Gastrocnemius medialis (tissue), 4 donors: ENCODE data around the gene GABBR2. TPM values are rescaled to one million over a fixed set of nuclear protein-coding genes. Genes with fewer than 3 reads are reported as not detected.

ENCODE experiments used
- ATAC-seq, 2 donors: fragments of 150-250 bp; one replicate each; pipeline ENCODE4 v1.9.1; 2016
- DNase-seq, 2 donors: peaks; one replicate each; pipeline ENCODE4 v3.0.0-alpha.2; 2019
- H3K27ac ChIP-seq, 4 donors: fragments of 200-600 bp; sonication (generic); 1 replicate in 1 of 4; 2 replicates in 3 of 4; pipeline ENCODE4 v1.5.1; 2016 to 2018; ENCODE audit warnings: mild to moderate bottlenecking in 2 of 4, moderate library complexity in 1 of 4
- H3K27me3 ChIP-seq, 3 donors: fragments of 200-600 bp; sonication (generic) in 2 of 3; 1 replicate in 1 of 3; 2 replicates in 2 of 3; pipeline versions ENCODE4 v1.5.1 to v1.6.0; 2016 to 2019; ENCODE audit warnings: mild to moderate bottlenecking in 1 of 3, moderate library complexity in 1 of 3
- H3K36me3 ChIP-seq, 2 donors: fragments of 200-600 bp; sonication (generic) in 1 of 2; one replicate each; pipeline ENCODE4 v1.5.1; 2017 to 2018
- H3K4me1 ChIP-seq, 2 donors: fragments of 200-600 bp; sonication (generic) in 1 of 2; one replicate each; pipeline ENCODE4 v1.5.1; 2016 to 2017; ENCODE audit warnings: mild to moderate bottlenecking in 2 of 2
- H3K4me3 ChIP-seq, 4 donors: fragments of 200-600 bp; sonication (generic) in 3 of 4; 1 replicate in 1 of 4; 2 replicates in 3 of 4; pipeline ENCODE4 v1.5.1; 2016 to 2019; ENCODE audit warnings: mild to moderate bottlenecking in 2 of 4
- H3K9me3 ChIP-seq, 3 donors: fragments of 200-600 bp; sonication (generic) in 2 of 3; 1 replicate in 1 of 3; 2 replicates in 2 of 3; pipeline ENCODE4 v1.5.1; 2016 to 2019
- POLR2A ChIP-seq, 2 donors: fragments of 450-650 bp; IDR thresholded peaks; one replicate each; pipeline ENCODE4 v1.6.1; 2017; ENCODE audit warnings: antibody characterized with exemption in 2 of 2, mild to moderate bottlenecking in 2 of 2, moderate library complexity in 2 of 2
- in situ Hi-C, 4 donors: fragments of 200-750 bp; cut with MboI; loops; one replicate each; pipeline versions ENCODE4 v1.15.0 to v1.8.0; 2017; ENCODE audit warnings: low sequenced_read_pairs in 4 of 4
- intact Hi-C: fragments of 100-400 bp; cut with DNase I; formaldehyde crosslinking; loops from one replicate; pipeline ENCODE4 v1.15.1; 2023; ENCODE audit warnings: low total_unique reads
- total RNA-seq, 4 donors: library from RNA; depleted of rRNA; stranded (reverse); fragments of >200 nt; gene quantifications; one replicate each; pipeline versions ENCODE4 v1.1.0 to v1.2.3, GENCODE V29; 2016
- TF ChIP-seq, protein P1 (sequence below), 5 experiments: fragments of 450-650 bp in 3 of 5; fragments of 200-600 bp in 2 of 5; sonication (generic) in 2 of 5; IDR thresholded peaks in 4 of 5; conservative IDR thresholded peaks in 1 of 5; 1 replicate in 4 of 5; 2 replicates in 1 of 5; pipeline ENCODE4 v1.5.1; 2016 to 2019; ENCODE audit warnings: antibody characterized with exemption in 5 of 5, mild to moderate bottlenecking in 3 of 5, moderate library complexity in 3 of 5

Gene GABBR2
- total RNA-seq, 4 donors from 2014 or later, result 0.46 to 0.80 TPM; not detected in 2

- TF ChIP-seq, protein P1, sequence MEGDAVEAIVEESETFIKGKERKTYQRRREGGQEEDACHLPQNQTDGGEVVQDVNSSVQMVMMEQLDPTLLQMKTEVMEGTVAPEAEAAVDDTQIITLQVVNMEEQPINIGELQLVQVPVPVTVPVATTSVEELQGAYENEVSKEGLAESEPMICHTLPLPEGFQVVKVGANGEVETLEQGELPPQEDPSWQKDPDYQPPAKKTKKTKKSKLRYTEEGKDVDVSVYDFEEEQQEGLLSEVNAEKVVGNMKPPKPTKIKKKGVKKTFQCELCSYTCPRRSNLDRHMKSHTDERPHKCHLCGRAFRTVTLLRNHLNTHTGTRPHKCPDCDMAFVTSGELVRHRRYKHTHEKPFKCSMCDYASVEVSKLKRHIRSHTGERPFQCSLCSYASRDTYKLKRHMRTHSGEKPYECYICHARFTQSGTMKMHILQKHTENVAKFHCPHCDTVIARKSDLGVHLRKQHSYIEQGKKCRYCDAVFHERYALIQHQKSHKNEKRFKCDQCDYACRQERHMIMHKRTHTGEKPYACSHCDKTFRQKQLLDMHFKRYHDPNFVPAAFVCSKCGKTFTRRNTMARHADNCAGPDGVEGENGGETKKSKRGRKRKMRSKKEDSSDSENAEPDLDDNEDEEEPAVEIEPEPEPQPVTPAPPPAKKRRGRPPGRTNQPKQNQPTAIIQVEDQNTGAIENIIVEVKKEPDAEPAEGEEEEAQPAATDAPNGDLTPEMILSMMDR (IDR thresholded peaks at IDR 0.05 in 4 of 5, conservative IDR thresholded peaks at IDR 0.05 in 1 of 5), result no peak
- TF ChIP-seq POLR2A (IDR thresholded peaks at IDR 0.05), result no peak
- DNase-seq (no peak), ATAC-seq (no peak)
- in situ Hi-C loops, result no loop called here
- Histone ChIP-seq H3K4me3 (no peak overlapping the region), H3K4me1 (no peaks in the 10 kb centered on the region), H3K27me3 (no peaks in the 10 kb centered on the region), H3K27ac (no peak overlapping the region), H3K36me3 (no peaks in the 10 kb centered on the region), H3K9me3 (no peaks in the 10 kb centered on the region)
- intact Hi-C loops, result no loop called here
These were observed 266.2 kb downstream of the GABBR2 start for GRCh38 chr9:98442541-98442940.

DNA sequence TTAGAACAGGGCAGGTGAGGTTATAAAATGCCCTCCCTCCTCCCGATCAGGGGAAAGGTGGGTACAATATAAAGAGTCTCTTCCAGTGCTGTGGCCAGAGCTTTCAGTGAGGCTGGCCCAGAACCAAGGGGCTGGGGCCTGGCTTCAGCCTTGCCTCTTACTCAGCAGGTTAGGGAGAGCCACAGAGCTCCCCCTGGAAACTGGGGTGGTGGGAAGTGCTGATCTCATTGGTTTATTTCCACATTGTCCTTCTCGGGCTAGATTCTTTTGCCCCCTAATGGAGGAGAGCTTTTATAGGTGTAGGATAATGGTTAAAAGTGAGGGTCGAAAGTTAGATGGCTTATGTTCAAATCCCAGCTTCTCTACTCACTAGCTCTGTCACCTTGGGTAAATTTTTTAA, 266.6 kb downstream of the GABBR2 start:
- intact Hi-C loops, result no loop called here
- no peak for TF ChIP-seq POLR2A (IDR thresholded peaks at IDR 0.05)
- TF ChIP-seq, protein P1 (IDR thresholded peaks at IDR 0.05 in 4 of 5, conservative IDR thresholded peaks at IDR 0.05 in 1 of 5), result no peak
- in situ Hi-C loops, result no loop called here
- no peak for ATAC-seq
- no peaks in the 10 kb centered on the region for H3K4me1 ChIP-seq
- no peaks in the 10 kb centered on the region for H3K9me3 ChIP-seq
- no peaks in the 10 kb centered on the region for H3K27me3 ChIP-seq
- DNase-seq, result no peak
- H3K36me3 ChIP-seq, result no peaks in the 10 kb centered on the region
- H3K4me3 ChIP-seq, result no peak overlapping the region
- H3K27ac ChIP-seq, result no peak overlapping the region

- H3K4me1 ChIP-seq, result no peaks in the 10 kb centered on the region
- in situ Hi-C loops, result no loop called here
- DNase-seq, result no peak
- intact Hi-C loops, result no loop called here
- H3K4me3 ChIP-seq, result no peak overlapping the region
- no peak overlapping the region for H3K27ac ChIP-seq
- H3K9me3 ChIP-seq, result no peaks in the 10 kb centered on the region
- H3K36me3 ChIP-seq, result no peaks in the 10 kb centered on the region
- TF ChIP-seq, protein P1 (IDR thresholded peaks at IDR 0.05 in 4 of 5, conservative IDR thresholded peaks at IDR 0.05 in 1 of 5), result no peak
- TF ChIP-seq POLR2A (IDR thresholded peaks at IDR 0.05), result no peak
- ATAC-seq, result no peak
- H3K27me3 ChIP-seq, result no peaks in the 10 kb centered on the region
These were observed 270.1 kb downstream of the GABBR2 start for GRCh38 chr9:98438666-98439065.

DNA sequence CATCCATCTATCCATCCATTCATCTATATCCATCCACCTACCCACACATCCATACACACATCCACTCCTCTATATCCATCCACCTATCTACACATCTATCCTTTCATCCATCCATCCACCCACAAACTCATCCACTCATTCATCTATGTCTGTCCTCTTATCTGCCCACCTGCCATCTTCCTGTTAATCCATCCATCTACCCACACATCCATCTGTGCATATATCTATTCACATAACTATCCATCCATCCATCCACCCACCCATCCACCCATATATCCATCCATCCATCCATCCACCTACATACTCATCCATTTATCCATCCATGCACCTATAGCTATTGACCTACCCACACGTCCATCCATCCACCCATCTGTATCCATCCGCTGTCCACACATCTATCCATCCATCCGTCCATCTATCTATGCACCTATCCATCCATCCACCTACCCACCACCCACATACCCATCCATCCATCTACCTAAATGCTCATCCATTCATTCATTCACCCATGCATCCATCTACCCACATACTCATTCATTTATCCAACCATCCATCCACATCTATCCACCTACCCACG, 271.2 kb downstream of the GABBR2 start:
- DNase-seq, result no peak
- in situ Hi-C loops, result no loop called here
- ATAC-seq, result no peak
- H3K36me3 ChIP-seq, result no peaks in the 10 kb centered on the region
- no peaks in the 10 kb centered on the region for H3K9me3 ChIP-seq
- intact Hi-C loops, result no loop called here
- no peaks in the 10 kb centered on the region for H3K4me1 ChIP-seq
- H3K27me3 ChIP-seq, result no peaks in the 10 kb centered on the region
- H3K27ac ChIP-seq, result no peak overlapping the region
- H3K4me3 ChIP-seq, result no peak overlapping the region
- TF ChIP-seq, protein P1 (IDR thresholded peaks at IDR 0.05 in 4 of 5, conservative IDR thresholded peaks at IDR 0.05 in 1 of 5), result no peak
- no peak for TF ChIP-seq POLR2A (IDR thresholded peaks at IDR 0.05)

- Histone ChIP-seq H3K4me3 (no peak overlapping the region), H3K36me3 (no peaks in the 10 kb centered on the region), H3K4me1 (no peaks in the 10 kb centered on the region), H3K27me3 (no peaks in the 10 kb centered on the region), H3K27ac (no peak overlapping the region), H3K9me3 (no peaks in the 10 kb centered on the region)
- no peak for ATAC-seq
- DNase-seq, result no peak
- in situ Hi-C loops (no loop called here), intact Hi-C loops (no loop called here)
- TF ChIP-seq POLR2A (IDR thresholded peaks at IDR 0.05), result no peak
- TF ChIP-seq, protein P1 (IDR thresholded peaks at IDR 0.05 in 4 of 5, conservative IDR thresholded peaks at IDR 0.05 in 1 of 5), result no peak
These were observed 275.8 kb downstream of the GABBR2 start for GRCh38 chr9:98432960-98433359.
